ENCODE data around the gene INS. TPM values are rescaled to one million over a fixed set of nuclear protein-coding genes. Genes with fewer than 3 reads are reported as not detected.

Gene INS
- total and polyA plus RNA-seq, 2 of the 8 experiments (the other 6 are each of a cell fraction or from before 2014, with no cell fraction given), result not detected

DNA sequence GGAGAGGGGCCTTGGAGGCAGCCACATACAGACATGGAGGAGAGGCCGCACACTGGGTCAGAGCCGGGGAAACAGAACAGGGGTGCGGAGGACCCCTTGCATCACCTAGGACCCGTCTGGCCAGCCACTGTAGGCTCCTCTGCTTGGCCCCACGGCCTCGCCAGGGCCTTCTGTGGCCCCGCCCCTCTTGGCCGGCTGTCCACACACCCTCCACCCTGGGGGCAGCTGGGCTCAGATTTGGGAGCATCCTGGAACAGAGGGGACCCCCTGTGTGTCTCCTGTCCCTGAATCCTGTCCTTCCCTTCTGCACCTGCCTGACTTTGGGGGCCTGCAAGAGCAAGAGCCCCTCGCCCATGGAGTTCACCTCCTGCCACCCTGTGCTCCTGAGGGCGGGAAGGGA is 18.5 kb upstream of the INS start (continued):
- TF ChIP-seq, protein P1, sequence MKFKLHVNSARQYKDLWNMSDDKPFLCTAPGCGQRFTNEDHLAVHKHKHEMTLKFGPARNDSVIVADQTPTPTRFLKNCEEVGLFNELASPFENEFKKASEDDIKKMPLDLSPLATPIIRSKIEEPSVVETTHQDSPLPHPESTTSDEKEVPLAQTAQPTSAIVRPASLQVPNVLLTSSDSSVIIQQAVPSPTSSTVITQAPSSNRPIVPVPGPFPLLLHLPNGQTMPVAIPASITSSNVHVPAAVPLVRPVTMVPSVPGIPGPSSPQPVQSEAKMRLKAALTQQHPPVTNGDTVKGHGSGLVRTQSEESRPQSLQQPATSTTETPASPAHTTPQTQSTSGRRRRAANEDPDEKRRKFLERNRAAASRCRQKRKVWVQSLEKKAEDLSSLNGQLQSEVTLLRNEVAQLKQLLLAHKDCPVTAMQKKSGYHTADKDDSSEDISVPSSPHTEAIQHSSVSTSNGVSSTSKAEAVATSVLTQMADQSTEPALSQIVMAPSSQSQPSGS (IDR thresholded peaks at IDR 0.05; ENCODE audit: low read length), result no peak
- TF ChIP-seq ATF3 (IDR thresholded peaks at IDR 0.05; ENCODE audit: insufficient read depth, low read depth, low read length), result no peak
- no peak for TF ChIP-seq TEAD4 (IDR thresholded peaks at IDR 0.05; ENCODE audit: low read depth, low read length)
- no peak for TF ChIP-seq RNF2 (IDR thresholded peaks at IDR 0.05; ENCODE audit: borderline replicate concordance, low read depth, low read length, missing control alignments, poor library complexity, severe bottlenecking)
- TF ChIP-seq CHD7 (IDR thresholded peaks at IDR 0.05; ENCODE audit: insufficient replicate concordance, low read length), result no peak

Measured in H1 (cell line).